ENCODE data around the gene AATK. TPM values are rescaled to one million over a fixed set of nuclear protein-coding genes. Genes with fewer than 3 reads are reported as not detected.

The AATK gene
- total RNA-seq, 1 donor from 2014 or later = 0.67 TPM

DNA sequence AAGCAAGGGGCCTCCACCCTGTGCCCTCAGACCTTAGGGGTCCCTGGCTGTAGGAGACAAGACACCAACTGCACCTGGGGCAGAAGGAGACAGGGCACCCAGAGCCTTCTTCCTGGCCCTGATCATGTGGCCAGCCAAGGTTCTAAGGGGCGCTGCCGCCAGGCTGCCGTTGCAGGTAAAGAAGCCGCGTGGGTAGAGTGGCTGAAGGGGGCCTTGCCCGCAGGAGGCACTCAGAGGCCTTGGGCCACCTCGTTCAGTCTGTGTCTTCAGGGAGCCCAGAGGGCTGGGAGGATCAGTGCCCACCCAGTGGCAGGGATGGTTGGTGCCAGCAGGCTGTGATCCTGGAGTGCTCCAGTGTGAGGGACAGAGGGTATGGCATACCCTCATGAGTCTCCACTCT, 1.6 kb upstream of the AATK start:
- H3K4me1 Mint-ChIP-seq (ENCODE audit: low read depth) = peaks cover 4% of the 10 kb centered on the region
- no peak for DNase-seq (ENCODE audit: low spot score)
- no peaks in the 10 kb centered on the region for H3K36me3 Mint-ChIP-seq (ENCODE audit: low read depth)
- TF ChIP-seq CTCF (IDR thresholded peaks at IDR 0.05) = no peak
- H3K27ac Mint-ChIP-seq (ENCODE audit: unreplicated experiment) = no peak overlapping the region
- H3K9me3 Mint-ChIP-seq (ENCODE audit: low read depth) = no peaks in the 10 kb centered on the region
- H3K27me3 Mint-ChIP-seq (ENCODE audit: low read depth) = peaks cover 3% of the 10 kb centered on the region
- no peak overlapping the region for H3K4me3 Mint-ChIP-seq (ENCODE audit: unreplicated experiment)

DNA sequence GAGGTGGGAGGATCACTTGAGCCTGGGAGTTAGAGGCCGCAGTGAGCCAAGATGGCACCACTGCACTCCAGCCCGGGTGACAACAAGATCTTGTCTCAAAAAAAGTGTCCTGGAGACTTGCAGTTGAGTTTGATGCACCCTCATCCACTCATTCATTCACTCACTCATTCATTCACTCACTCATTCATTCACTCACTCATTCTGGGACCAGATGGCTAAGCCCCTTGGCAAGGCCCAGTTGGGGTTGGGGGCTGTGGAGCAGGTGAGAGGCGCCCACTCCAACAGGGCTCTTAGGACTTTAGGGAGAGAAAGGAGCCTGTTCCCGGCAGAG, 1.1 kb upstream of the AATK start:
- H3K4me1 Mint-ChIP-seq (ENCODE audit: low read depth) = peaks cover 4% of the 10 kb centered on the region
- H3K4me3 Mint-ChIP-seq (ENCODE audit: unreplicated experiment) = peak overlapping the region; percentile 32
- no peaks in the 10 kb centered on the region for H3K9me3 Mint-ChIP-seq (ENCODE audit: low read depth)
- H3K36me3 Mint-ChIP-seq (ENCODE audit: low read depth) = no peaks in the 10 kb centered on the region
- no peak overlapping the region for H3K27ac Mint-ChIP-seq (ENCODE audit: unreplicated experiment)
- no peak for TF ChIP-seq CTCF (IDR thresholded peaks at IDR 0.05)
- H3K27me3 Mint-ChIP-seq (ENCODE audit: low read depth) = peaks cover 3% of the 10 kb centered on the region
- no peak for DNase-seq (ENCODE audit: low spot score)

DNA sequence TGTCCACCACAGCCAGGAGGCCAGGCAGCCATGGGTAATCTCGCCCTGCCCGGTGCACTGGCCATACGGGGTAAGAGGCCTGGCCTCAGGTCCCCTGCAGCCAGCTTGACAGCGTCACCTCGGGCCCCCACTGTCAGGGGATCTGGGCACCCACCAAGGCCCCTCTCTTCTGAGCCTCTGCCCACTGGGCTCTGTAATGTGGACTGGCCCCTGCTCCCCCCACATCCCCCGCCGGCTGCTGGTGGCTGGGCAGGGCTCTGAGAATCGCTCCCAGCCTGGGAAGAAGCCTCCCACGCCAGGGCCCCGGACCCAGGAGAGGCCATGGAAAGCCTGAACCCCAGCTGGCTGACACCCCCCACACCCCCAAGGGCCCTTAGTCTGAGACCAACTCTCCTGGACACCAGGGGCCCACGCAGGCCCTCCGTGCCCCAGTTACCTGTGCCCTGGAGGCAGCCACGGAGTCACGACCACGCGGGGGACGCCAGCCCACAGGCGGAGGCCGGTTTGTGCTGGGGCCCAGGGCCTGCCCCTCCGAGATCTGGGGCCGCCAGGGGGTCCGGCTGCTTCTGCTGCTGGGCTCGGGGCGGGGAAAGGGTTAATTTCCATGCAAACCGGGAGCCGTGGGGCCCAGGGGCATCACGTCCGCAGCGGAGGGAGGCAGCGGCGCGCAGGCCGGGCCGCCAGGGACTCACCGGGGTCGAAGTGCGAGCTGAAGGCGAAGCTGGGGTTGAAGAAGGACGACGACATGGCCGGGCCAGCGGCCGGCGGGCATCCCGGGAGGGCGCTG, 582 bp downstream of the AATK start, which contains the start of gene PVALEF:
TSS of gene PVALEF (plus strand) at position 262 of the 787 bp plus-strand sequence. CDS start 15,720 bp downstream, outside the sequence.
- Mint-ChIP-seq H3K4me1 (ENCODE audit: low read depth) (no peaks in the 10 kb centered on the region), H3K27me3 (ENCODE audit: low read depth) (peaks cover 3% of the 10 kb centered on the region)
- no peak for DNase-seq (ENCODE audit: low spot score)

DNA sequence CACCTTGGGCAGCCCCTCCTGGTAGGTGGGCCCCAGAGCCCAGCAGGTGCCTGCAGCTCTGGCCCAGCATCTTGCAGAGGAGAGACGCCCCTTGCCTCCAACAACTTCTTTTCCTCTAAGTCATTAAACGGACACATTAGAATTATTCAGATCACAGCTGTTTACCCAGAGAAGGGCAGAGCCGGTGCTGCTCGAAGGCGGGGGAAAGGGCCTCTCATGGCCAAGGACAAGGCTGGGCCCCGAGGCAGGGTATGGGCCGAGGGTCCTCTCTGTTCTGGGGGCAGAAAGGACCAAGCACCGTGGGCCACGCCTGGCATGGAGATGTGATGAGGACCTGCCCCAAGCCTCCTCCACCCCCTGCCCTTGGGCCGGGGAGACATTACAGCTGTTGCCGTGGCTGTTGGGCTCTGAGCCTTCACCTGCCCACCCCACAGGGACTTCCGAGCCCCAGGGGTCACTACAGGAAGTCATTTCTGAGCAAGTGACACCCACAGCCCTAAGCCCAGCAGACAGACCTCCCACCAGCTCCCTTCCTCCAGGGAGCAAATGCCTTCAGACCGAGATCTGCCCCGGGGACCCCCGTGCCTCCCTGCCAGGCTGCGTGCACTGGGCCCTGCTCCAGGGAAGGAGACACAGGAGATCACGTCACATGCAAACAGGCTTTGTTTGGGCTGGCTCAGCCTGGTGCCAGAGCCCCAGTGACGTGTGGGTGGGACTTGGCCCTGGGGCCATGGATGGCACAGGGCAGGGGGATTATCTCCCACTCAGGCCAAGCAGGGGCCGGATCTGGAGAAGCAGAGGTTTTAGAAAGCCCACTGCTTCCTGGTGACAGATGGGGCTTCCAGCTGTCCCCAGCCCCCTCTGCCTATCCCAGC, 1.4 kb downstream of the AATK start:
- Mint-ChIP-seq H3K9me3 (ENCODE audit: low read depth) (no peaks in the 10 kb centered on the region), H3K27ac (ENCODE audit: unreplicated experiment) (no peak overlapping the region), H3K27me3 (ENCODE audit: low read depth) (peaks cover 3% of the 10 kb centered on the region), H3K4me1 (ENCODE audit: low read depth) (no peaks in the 10 kb centered on the region), H3K36me3 (ENCODE audit: low read depth) (no peaks in the 10 kb centered on the region), H3K4me3 (ENCODE audit: unreplicated experiment) (peak overlapping the region; percentile 36)
- no peak for DNase-seq (ENCODE audit: low spot score)
- TF ChIP-seq CTCF (IDR thresholded peaks at IDR 0.05) = no peak

More for the DNA sequence above, 582 bp downstream of the AATK start, which contains the start of gene PVALEF:
- H3K27ac Mint-ChIP-seq (ENCODE audit: unreplicated experiment) = no peak within 1 kb of the TSS
- peak within 1 kb of the TSS; percentile 47 for H3K4me3 Mint-ChIP-seq (ENCODE audit: unreplicated experiment)
- no peaks in the 10 kb centered on the region for H3K9me3 Mint-ChIP-seq (ENCODE audit: low read depth)
- TF ChIP-seq CTCF (IDR thresholded peaks at IDR 0.05) = no peak
- H3K36me3 Mint-ChIP-seq (ENCODE audit: low read depth) = no peaks in the 10 kb centered on the region

DNA sequence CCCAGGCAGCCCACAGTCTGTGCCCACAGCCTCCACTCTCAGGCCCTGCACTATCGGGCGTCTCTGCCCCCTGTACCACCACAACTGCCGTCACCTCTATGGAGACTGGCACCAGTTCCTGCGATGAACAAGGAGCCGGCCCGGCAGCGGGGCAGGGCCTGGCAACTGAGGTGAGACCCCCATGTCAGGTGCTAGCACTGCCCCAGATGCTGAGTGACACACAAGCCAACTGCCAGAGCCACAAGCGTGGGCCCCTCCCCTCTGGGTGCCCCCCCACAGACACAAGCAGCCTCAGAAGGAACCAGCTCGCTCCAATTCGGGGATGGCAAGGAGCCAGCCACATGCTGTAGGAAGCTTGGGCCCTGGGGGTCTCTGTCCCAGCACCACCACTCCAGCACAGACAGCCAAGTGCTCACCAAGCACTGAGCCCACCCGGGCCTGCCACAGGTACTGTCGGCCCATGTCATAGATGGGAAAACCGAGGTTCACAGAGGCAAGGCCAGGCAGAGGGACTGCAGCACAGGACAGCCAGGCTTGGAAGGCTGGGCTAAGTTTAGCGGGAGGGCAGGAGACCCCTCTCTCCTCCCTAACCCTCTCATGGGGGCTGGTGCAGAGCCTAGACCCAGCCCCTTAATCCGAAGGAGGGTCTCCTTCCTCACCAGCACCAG, 2.2 kb downstream of the AATK start:
- peaks cover 3% of the 10 kb centered on the region for H3K27me3 Mint-ChIP-seq (ENCODE audit: low read depth)
- no peak for TF ChIP-seq CTCF (IDR thresholded peaks at IDR 0.05)
- peak; percentile 87 for DNase-seq (ENCODE audit: low spot score)
- H3K27ac Mint-ChIP-seq (ENCODE audit: unreplicated experiment) = no peak overlapping the region
- H3K4me3 Mint-ChIP-seq (ENCODE audit: unreplicated experiment) = no peak overlapping the region
- no peaks in the 10 kb centered on the region for H3K36me3 Mint-ChIP-seq (ENCODE audit: low read depth)
- H3K9me3 Mint-ChIP-seq (ENCODE audit: low read depth) = no peaks in the 10 kb centered on the region
- H3K4me1 Mint-ChIP-seq (ENCODE audit: low read depth) = no peaks in the 10 kb centered on the region
